KMS-11 (cell line): Measurements from ENCODE around the gene PDE4D.

Experiments used
- H2AFZ ChIP-seq: fragments of 200-600 bp; sonication (generic); 2 replicates; pipeline ENCODE4 v1.6.1; 2016; ENCODE audit warnings: antibody characterized with exemption, mixed run types, low read depth
- H3K27ac ChIP-seq: fragments of 200-600 bp; sonication (generic); 2 replicates; pipeline ENCODE4 v1.6.1; 2016; ENCODE audit warnings: mild to moderate bottlenecking, mixed run types
- H3K27me3 ChIP-seq: fragments of 200-600 bp; sonication (generic); 2 replicates; pipeline ENCODE4 v1.6.1; 2017; ENCODE audit warnings: mild to moderate bottlenecking, low read depth, mixed run types, moderate library complexity; ENCODE audit not compliant: insufficient read depth
- H3K36me3 ChIP-seq: fragments of 200-600 bp; sonication (generic); 2 replicates; pipeline ENCODE4 v1.6.1; 2017; ENCODE audit warnings: mild to moderate bottlenecking, mixed run types; ENCODE audit not compliant: insufficient read depth
- H3K4me1 ChIP-seq: fragments of 200-600 bp; sonication (generic); 2 replicates; pipeline ENCODE4 v1.6.1; 2016; ENCODE audit warnings: mild to moderate bottlenecking, low read depth, mixed run types; ENCODE audit not compliant: poor library complexity, severe bottlenecking
- H3K4me2 ChIP-seq: fragments of 200-600 bp; sonication (generic); 2 replicates; pipeline ENCODE4 v1.7.0; 2016; ENCODE audit warnings: mild to moderate bottlenecking, mixed run types
- H3K4me3 ChIP-seq: fragments of 200-600 bp; sonication (generic); IDR thresholded peaks from 2 replicates; pipeline ENCODE4 v1.6.1; 2017; ENCODE audit warnings: low read depth, low read length, mixed read lengths; ENCODE audit not compliant: insufficient read depth
- H3K79me2 ChIP-seq: fragments of 200-600 bp; sonication (generic); 2 replicates; pipeline ENCODE4 v1.6.1; 2016; ENCODE audit warnings: low read depth, mixed run types; ENCODE audit not compliant: insufficient read depth
- H3K9ac ChIP-seq: fragments of 200-600 bp; sonication (generic); 2 replicates; pipeline ENCODE4 v1.6.1; 2016; ENCODE audit warnings: mild to moderate bottlenecking, mixed run types
- H4K20me1 ChIP-seq: fragments of 200-600 bp; sonication (generic); 2 replicates; pipeline ENCODE4 v1.6.1; 2016; ENCODE audit warnings: mild to moderate bottlenecking, mixed run types; ENCODE audit not compliant: insufficient read depth
- CTCF ChIP-seq: fragments of 200-600 bp; sonication (generic); conservative IDR thresholded peaks from 2 replicates; pipeline ENCODE4 v1.6.1; 2017; ENCODE audit warnings: low read depth, mild to moderate bottlenecking, antibody characterized with exemption, low read length, moderate library complexity, mixed read lengths

The PDE4D gene

DNA sequence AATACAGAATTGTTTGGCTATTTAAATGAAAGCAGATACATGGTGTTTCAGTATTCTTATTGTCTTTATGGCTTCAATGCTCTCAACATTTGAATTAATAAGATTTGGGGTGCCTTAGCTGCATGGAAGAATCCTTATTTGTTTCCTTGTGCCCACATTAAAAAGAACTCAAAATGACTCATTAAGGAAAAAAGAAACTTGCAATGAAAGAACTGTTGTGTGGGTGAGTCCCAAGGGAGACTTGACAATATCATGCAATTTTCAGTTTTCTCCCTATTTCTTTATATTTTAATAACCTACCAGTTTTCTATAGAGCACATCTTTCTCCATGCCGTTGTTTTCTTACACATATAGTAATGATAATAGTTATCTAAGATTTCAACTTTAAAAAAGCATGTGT, 404.0 kb downstream of the PDE4D start:
- Histone ChIP-seq H3K4me2 (no peak overlapping the region), H3K79me2 (no peaks in the 10 kb centered on the region), H3K4me3 (no peak overlapping the region), H3K9ac (no peak overlapping the region), H3K27me3 (no peaks in the 10 kb centered on the region), H2AFZ (no peak overlapping the region), H3K4me1 (peaks cover 8% of the 10 kb centered on the region), H3K27ac (no peak overlapping the region), H3K36me3 (no peaks in the 10 kb centered on the region), H4K20me1 (no peaks in the 10 kb centered on the region)
- TF ChIP-seq CTCF, result no peak

- Histone ChIP-seq H2AFZ (no peak overlapping the region), H3K27ac (no peak overlapping the region)
Measured at GRCh38 chr5:59487772-59488729, 405.5 kb downstream of the PDE4D start.

GRCh38 chr5:59487068-59487686, 406.3 kb downstream of the PDE4D start:
- no peaks in the 10 kb centered on the region for H4K20me1 ChIP-seq
- no peak overlapping the region for H2AFZ ChIP-seq
- H3K27me3 ChIP-seq, result no peaks in the 10 kb centered on the region
- no peak overlapping the region for H3K4me2 ChIP-seq
- H3K36me3 ChIP-seq, result no peaks in the 10 kb centered on the region
- no peak overlapping the region for H3K27ac ChIP-seq
- no peak for TF ChIP-seq CTCF
- no peak overlapping the region for H3K9ac ChIP-seq
- H3K4me1 ChIP-seq, result peaks cover 8% of the 10 kb centered on the region
- no peaks in the 10 kb centered on the region for H3K79me2 ChIP-seq
- no peak overlapping the region for H3K4me3 ChIP-seq

More at GRCh38 chr5:59487772-59488729, 405.5 kb downstream of the PDE4D start:
- no peaks in the 10 kb centered on the region for H4K20me1 ChIP-seq
- TF ChIP-seq CTCF, result no peak
- H3K4me1 ChIP-seq, result peaks cover 10% of the 10 kb centered on the region
- H3K4me3 ChIP-seq, result no peak overlapping the region
- H3K36me3 ChIP-seq, result no peaks in the 10 kb centered on the region
- no peaks in the 10 kb centered on the region for H3K79me2 ChIP-seq
- no peaks in the 10 kb centered on the region for H3K27me3 ChIP-seq
- no peak overlapping the region for H3K4me2 ChIP-seq
- H3K9ac ChIP-seq, result no peak overlapping the region

GRCh38 chr5:59486508-59486907, 407.0 kb downstream of the PDE4D start:
- H3K4me2 ChIP-seq, result no peak overlapping the region
- no peak overlapping the region for H2AFZ ChIP-seq
- no peaks in the 10 kb centered on the region for H3K36me3 ChIP-seq
- no peak overlapping the region for H3K4me3 ChIP-seq
- no peak for TF ChIP-seq CTCF
- H3K4me1 ChIP-seq, result peaks cover 2% of the 10 kb centered on the region
- H3K79me2 ChIP-seq, result no peaks in the 10 kb centered on the region
- no peak overlapping the region for H3K9ac ChIP-seq
- no peaks in the 10 kb centered on the region for H3K27me3 ChIP-seq
- H4K20me1 ChIP-seq, result no peaks in the 10 kb centered on the region
- no peak overlapping the region for H3K27ac ChIP-seq
